GM18526 (cell line): ENCODE results near the gene WDR27.

ENCODE experiments used
- POLR2A ChIP-seq: IDR thresholded peaks from 3 replicates; pipeline ENCODE4 v1.6.1; 2011; ENCODE audit not compliant: insufficient read length; ENCODE audit errors: extremely low read depth

The WDR27 gene

GRCh38 chr6:169722362-169723199, 20.8 kb upstream of the WDR27 start:
- TF ChIP-seq POLR2A = no peak

DNA sequence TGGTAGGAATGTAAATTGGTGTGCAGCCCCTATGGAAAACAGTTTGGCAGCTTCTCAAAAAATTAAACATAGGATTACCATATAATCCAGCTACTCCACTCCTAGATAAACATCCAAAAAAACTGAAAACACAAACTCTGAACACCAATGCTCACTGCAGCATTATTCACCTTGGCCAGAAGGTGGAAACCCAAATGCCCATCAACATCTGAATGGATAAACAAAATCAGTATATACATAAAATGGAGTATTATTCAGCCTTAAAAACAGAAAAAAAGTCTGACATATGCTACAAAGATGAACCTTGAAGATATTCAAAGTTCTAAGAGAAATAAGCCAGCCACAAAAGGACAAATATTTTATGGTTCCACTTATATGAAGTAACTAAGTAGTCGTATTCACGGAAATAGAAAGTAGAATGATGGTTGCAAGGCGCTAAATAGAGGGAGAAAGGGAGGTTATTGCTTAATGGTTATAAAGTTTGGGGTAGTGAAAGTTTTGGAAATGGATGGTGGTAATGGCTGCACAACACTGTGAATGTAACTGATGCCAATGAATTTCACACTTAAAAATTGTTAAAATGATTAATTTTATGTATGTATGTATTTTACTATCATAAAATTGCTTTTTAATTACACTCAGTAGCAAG, 18.5 kb upstream of the WDR27 start:
- TF ChIP-seq POLR2A = no peak

- TF ChIP-seq POLR2A = no peak
These were observed 17.3 kb upstream of the WDR27 start for GRCh38 chr6:169719117-169719516.

GRCh38 chr6:169714595-169714994, 12.8 kb upstream of the WDR27 start:
- no peak for TF ChIP-seq POLR2A

GRCh38 chr6:169714178-169714577, 12.3 kb upstream of the WDR27 start:
- TF ChIP-seq POLR2A = no peak

DNA sequence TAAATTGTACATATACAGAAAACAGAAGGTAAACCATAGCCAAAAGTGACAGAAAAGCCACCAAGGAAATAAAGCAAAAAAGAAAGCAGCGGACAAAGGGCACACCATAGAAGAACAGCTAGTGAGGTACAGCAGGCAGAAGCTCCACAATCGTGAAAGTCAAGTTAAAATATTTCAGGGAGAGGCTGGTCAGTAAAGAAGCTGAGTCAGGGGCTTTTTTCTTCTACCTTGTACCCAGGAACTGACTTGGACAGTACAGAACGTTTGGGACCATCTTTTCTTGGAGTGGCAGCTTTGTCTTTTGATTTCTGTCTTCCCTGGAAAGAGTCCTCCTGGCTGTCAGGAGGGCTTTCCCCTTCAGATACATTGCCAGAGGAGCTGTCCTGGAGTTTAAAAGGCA, 8.2 kb upstream of the WDR27 start:
- no peak for TF ChIP-seq POLR2A

- no peak for TF ChIP-seq POLR2A
These were observed 7.5 kb upstream of the WDR27 start for GRCh38 chr6:169709293-169709692.

- no peak for TF ChIP-seq POLR2A
These were observed 5.9 kb upstream of the WDR27 start for GRCh38 chr6:169707772-169708171.

DNA sequence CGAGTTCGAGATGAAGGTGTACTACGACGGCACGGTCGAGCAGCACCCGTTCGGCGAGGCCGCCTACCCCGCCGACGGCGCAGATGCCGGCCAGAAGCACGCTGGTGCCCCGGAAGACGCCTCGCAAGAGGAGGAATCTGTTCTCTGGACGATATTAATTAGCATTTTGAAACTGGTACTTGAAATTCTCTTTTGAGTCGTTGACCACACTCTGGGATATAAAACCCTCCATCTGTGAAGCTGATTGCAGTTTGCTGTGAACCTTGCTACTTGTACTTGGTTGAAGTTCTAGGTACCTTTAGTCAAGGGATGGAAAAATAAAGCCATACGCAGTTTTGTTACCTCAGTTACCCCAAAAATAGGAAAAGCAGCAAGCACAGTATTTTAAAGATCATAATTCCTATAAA, 1.0 kb upstream of the WDR27 start:
- no peak for TF ChIP-seq POLR2A

DNA sequence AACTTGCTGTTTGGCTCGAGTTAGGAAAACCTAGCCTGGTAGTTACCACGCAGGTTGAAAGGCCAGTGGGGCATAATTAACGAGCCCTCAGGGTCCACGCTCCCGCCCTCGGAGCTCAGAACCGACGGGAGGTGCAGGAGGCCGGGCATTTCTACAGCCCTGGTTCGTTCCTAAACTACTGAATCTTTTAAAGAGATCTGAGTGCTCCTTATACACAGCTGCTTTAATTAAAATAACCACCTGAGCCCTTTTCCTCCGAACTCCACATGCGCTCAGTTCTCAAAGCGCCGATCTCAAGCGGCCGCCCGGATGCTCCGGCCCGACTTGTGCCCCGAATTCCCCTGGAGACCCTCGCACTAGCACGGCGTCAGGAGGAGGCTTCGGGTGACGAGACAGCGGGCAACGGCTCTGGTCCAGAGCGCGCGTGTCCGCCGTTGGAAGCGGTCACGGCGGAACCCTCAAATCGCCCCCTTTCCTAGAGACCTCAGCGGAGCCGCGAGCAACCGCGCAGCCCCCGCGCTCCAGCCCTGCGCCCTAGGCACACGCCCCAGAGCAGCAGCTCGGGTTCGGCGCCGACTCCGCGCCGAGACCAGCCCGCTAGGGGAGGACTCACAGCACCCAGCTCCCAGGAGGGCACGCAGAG, 397 bp downstream of the WDR27 start:
- TF ChIP-seq POLR2A = no peak

DNA sequence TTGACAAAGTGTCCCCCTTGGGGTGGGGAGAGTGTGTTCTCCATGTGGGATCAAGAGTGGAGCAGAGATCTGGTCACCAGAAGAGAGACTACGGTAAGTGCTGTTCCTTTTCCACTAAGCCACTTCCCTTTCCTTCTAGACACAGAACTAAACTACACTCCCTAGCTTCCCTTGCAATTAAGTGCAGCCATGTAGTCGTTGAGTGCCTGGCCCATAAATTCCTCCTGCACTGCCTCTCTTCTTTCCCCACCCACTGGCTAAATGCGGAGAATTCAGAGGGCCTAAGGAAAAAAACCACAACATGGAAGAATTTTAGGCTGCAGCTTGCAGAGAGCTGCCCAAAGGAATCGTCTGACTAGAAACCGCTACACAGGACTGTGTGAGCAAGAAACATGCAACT, 1.5 kb downstream of the WDR27 start:
- no peak for TF ChIP-seq POLR2A

DNA sequence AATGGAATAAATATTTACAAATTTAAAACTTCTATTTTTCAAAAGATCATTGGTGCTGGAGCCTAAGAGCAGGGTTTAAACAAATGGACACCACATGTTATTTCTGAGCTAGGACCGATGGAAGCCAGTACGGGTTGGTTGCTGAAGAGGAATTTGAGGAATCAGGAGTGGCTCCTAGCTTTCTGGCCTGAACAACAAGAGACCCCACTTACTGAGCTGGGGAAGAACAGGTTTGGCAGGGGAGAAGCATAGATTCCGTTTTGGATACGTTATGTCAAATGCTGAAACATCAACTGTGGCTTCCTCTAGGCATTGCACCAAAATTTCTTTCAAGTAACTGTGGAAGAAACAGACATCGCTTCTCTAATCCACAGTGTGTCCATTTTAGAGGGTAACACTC, 6.7 kb downstream of the WDR27 start:
- TF ChIP-seq POLR2A = no peak

DNA sequence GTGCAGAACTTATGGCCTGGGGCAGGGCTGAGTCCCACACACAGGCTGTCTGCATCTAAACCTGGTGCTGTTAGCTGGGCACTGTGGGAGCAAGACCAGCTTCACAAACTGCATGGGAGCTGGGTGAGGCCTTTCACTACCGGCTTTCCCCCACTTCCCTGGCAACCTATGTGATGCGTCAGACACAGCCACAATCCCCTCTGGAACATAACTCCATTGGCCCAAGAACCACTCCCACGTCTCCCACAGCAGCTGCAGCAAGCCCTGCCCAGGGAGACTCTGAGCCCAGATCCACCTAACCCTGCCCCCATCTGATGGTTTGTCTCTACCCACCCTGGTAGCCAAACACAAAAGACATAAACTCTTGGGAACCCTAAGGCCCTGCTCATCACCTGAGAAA, 9.3 kb downstream of the WDR27 start:
- TF ChIP-seq POLR2A = no peak

DNA sequence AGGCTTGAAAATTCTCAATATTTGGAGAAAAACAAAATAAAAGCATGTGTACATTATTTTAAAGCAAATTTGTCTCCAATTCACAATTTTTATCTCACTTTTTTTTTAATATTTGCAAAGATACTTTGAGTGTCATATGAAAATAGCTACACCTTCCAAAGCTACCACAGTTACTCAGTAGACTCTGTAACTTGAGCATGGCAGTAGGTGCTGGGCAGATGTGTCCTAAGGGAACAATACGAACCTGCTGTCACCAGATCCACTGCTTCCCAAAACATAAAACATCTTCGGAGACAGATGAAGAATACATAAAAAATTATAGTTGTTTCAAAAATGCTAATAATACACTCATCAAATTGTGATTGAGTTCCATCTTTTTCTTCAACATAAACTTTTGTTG, 10.6 kb downstream of the WDR27 start:
- no peak for TF ChIP-seq POLR2A

DNA sequence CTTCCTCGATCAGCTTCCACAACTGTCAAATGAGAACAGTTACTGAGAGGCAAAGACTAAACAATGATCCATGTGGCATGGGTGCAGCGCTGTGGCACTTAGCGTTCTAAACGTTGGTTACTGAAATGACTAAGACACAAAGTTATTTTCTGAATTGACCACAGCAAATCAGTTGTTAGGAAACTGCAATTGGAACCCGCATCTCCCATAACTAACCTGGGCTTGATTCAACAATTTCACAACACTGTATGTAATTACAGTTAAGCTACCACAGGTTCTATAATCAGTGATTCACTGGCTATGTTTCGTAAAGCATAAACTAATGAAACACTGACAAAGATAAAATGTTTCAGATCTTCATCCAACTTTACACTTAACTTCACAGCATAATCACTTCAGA, 12.5 kb downstream of the WDR27 start:
- TF ChIP-seq POLR2A = no peak

- no peak for TF ChIP-seq POLR2A
These were observed 16.0 kb downstream of the WDR27 start for GRCh38 chr6:169685860-169686259.
